GM18502 (cell line): ENCODE measurements around the gene PIGQ.
A peak's percentile ranks its signal among the peaks of the same experiment; 100 is the strongest.

Source experiments
- ATAC-seq: cut with Tn5 transposase; IDR thresholded peaks from one replicate; pipeline ENCODE4 v1.9.1; 2021; ENCODE audit warnings: mild to moderate bottlenecking; ENCODE audit not compliant: unreplicated experiment, poor library complexity

The PIGQ gene

DNA sequence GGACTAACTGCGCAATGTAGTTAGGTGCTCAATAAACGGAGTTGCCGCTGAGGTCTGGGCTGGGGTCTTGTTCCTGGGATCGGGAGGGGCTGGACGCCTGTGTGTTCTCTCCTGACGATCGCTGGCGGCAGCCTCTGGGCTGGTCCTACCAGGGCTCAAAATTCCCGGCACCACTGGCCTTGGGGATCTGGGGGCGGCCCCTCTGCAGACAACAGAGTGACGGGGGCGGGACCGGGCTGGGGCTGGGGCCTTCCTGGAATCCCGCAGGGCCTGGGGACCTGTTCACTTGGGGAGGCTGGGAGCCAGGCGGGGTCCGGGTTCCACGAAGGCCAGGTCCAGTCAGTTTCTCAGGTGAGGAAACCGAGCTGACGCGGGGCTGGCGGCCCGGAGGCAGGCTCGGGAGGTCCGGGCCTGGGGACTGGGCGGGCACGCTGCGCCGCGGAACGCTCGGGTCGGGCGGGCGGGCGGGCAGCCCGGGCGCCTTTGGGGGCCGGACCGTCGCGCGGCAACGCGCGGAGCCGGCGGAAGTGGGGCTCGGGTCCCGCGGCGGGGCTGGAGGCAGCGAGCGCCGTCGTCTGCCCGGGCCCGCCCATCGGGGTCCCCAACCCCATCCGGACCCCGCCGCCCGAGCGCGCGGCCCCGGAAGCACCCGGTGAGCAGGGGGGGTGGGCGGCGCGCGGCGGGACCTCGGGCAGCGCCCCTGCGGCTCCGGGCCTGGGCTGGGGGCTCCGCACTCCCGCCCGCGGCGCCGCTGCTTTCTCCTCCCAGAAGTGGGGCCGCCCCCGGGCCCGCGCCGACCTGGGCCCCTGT is at the start of gene PIGQ:
Gene PIGQ, plus strand, starts transcription at position 524 of the 810 bp plus-strand sequence. CDS start 4,107 bp downstream, outside the sequence.
- peak; percentile 55 for ATAC-seq

DNA sequence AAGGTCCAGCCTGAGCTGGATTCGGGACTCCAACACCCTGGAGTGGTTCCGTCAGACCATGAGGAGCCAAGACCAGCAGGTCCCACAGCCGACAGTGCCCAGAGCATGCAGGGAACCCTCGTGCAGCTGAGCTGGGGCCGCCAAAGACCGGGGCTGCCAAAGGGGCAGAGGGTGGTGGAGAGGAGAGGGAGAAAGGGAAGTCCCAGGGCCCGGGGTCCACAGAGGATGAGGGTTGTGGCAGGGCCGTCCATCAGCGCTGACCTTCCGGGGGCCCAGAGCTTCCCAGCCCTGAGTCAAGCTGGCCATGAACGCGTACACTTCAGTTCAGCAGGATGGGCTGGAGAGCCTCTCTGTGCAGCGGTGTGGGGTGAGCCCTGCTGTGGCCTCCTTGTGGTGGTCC is 48.9 kb upstream of the PIGQ start:
- no peak for ATAC-seq

DNA sequence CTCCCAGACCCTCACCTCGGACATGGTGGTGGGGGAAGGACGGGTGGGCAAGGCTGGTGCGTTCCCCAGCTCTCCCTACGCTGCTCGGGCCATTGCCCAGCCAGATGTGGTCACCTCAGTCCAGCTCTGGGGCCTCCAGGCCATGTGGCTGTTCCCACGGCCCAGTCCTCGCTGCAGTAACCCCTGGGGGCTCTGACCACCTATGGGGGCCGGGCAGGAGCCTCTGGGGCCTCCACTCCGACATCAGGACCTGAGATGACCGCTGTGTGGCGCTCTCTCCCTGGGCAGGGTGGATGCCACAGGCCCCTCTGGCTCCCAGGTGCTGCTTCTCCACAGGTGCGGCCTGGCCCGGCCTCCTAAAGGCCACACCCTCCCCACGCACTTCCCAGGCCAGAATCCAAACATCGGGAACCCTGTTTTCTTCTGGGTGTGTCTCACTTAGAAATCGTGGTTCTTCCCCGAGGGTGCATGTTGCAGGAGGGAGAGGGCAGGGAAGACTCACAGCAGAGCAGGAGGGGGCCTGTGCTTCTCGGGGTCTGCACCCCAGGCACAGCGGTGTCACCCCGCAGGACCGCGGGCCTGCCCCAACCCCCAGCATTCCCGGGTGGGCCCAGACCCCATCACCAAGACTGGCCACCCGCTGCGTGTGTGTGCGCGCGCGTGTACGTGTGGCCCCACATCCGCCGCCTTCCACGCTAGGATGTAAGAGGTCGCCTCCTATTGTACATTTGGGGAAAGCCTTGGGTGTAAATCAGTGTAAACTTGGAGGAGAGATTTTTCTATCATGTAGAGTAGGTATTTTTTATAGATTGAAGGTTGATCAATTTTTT is 48.2 kb upstream of the PIGQ start:
- ATAC-seq, result no peak

DNA sequence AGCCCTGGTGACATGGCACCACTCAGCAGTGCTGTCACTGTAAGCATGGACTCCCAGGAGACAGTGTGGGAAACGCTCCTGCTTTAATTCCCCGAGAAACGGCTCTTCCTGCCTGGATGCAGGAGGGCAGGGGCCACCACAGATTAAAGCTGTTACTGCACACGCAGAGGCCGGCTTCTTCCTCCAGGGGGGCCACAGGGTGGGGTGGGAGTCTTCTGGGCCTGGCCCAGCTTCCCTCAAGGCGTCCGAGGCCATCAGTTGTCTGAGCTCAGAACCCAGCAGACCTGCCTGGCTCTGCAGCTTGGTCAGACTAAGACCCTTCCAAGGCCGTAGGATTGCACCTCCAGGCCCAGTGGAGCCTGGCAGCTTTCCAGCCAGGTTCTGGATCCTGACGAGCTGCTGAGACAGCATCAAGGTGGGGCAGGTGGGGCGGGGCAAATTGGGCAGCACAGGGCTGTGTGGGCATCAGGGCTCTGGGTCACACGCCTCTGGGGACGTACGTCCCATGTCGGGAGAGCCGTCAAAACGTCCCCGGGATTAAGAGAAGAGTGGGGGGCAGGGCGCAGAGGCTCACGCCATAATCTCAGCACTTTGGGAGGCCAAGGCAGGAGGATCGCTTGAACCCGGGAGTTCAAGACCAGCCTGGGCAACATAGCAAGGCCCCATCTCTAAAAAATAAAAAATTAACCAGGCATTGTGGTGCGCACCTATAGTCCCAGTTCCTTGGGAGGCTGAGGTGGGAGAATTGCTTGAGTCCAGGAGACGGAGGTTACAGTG is 47.3 kb upstream of the PIGQ start:
- ATAC-seq, result no peak

DNA sequence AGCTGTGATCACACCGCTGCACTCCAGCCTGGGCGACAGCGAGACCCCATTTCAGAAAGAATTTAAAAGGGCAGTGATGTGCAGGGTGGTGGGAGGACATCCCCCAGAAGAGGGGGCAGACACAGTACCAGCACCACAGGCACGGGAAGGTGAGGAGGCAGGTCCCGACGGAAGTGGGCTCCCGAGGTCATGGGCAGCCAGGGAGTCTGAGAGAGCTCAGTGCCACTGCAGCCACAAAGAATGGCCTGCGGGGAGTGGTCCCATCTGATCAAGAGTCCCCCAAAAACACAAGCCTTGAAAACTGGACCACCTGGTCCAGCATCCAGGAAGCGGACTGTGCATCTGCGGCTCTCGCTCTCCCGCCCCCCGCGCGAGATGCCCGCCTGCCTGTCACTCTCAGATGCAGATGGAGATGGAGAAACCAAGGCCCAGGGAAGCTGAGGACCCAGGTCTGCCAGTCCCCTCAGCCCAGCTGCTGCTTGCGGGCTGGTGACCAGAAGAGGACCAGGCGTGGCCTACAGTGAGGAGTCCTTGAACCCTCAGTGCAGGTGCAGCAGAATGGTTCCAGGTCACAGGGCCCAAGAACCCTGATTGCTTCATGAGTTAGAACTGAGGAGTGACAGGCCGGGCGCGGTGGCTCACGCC is 46.5 kb upstream of the PIGQ start:
- no peak for ATAC-seq

DNA sequence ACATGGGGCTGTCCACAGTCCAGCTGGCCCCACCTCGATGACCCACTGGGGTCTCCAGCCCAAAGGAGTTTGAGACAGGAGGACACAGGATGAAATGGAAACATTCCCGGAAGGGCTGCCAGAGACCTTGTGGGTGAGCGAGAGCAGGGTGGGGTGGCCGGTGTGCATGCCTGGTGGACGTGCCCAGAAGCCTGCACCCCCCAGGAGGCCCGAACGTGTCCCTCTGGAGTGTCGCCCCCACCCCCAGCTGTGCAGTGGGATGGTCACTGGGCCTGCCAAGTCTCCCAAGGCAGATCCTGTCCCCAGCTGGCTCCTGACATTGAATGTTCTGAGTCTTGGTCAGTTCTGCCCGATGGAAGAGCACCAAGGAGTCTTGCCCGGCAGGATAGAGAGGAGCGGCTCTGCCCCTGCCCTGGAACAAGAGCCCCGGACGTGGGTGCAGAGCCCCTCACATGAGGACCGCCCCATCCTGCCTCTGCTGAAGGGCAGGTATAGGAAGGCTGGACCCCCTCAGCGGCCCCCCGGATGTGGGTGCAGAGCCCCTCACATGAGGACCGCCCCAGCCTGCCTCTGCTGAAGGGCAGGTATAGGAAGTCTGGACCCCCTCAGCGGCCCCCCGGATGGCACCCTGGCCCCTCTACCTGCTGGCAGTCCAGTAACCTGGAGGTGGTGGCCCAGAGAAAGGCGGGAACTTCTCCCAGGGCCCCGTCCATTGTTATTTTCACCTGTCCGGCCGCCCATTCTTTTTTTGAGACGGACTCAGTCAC is 45.3 kb upstream of the PIGQ start:
- no peak for ATAC-seq

DNA sequence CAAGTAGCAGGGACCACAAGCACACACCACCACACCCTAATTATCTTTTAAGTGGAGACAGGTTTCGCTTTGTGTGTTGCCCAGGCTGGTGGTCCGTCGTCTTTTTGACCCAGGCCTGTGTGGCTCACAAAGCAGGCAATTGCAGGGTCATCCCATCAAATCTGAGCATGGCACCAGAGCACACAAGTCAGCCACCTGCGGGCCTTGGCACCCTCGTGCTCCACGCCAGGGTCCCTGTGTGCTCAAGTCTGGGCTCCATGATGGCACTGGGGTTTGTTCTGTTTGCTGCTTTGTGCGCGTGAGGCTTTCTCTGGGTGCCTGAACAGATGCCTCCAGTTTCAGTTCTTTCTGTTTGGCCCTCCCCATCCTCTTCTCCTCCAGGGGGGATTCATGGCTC is 44.6 kb upstream of the PIGQ start:
- no peak for ATAC-seq

DNA sequence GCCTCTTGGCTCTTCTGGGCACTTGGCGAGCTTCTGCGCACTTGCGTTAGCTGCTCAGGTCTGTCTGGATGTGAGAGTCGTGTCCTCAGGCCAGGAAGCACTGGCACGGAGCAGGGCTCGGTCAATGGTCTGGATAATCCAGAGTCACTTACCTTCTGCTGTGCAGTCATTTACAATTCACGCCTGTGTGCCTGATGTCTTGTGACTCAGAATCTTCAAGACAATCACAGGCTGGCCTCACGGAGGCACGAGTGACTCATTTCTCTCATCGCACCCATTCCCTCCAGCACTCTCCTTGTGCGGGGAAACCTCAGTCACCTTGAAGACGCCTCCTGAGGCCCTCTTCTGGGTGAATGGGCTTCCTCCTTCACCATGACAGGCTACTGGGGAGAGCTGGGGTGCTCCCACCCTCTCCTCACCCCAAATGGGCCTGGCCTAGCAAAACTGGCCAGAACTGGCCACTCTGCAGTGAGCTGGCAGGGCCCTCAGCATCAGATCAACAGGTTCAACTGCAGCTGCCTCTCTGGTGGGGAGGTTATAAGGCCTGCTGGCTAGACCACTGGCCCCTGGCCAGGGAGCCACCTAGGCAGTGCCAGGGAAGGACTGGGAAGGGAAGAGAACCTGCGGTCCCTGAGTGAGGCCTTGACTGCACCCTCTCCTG is 44.1 kb upstream of the PIGQ start:
- no peak for ATAC-seq

DNA sequence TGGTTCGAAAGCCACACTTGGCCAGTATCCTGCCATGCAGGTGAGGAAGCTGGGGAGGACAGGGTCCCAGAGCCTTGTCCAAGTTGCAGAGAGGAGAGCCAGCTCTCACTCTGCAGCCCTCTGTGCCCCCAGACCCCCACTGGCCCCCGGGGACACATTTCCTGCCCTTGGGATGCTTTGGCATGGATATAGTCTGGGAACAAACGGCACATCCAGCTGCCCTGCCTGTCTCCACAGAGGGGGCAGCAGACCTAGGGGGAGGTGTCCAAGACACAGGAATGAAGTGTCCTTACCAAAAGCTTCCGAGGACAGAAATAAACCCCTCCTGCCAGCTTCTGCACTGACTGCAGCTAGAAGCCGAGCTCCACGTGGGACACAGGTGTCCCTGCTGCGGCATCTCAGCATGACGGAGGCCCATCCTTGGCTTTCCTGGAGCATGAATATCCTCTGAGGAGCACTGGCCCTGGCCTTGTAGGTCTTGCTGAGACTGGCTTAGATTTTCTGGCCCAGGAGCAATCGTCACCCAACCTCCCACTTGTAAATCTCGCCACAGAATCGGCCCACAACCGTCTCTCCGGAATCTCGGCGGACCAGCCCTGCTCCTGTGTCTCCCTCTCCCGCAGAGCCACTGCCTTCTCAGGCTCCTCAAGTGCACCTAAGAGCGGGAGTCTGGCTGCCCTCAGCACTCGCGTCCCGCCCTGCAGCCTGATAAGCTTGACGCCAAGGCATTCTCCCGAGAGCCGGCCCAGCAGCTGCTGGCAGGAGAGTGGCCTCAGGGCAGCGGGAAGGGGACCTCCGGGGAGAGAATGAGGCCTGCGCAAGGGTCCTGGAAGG is 43.4 kb upstream of the PIGQ start:
- ATAC-seq, result no peak

DNA sequence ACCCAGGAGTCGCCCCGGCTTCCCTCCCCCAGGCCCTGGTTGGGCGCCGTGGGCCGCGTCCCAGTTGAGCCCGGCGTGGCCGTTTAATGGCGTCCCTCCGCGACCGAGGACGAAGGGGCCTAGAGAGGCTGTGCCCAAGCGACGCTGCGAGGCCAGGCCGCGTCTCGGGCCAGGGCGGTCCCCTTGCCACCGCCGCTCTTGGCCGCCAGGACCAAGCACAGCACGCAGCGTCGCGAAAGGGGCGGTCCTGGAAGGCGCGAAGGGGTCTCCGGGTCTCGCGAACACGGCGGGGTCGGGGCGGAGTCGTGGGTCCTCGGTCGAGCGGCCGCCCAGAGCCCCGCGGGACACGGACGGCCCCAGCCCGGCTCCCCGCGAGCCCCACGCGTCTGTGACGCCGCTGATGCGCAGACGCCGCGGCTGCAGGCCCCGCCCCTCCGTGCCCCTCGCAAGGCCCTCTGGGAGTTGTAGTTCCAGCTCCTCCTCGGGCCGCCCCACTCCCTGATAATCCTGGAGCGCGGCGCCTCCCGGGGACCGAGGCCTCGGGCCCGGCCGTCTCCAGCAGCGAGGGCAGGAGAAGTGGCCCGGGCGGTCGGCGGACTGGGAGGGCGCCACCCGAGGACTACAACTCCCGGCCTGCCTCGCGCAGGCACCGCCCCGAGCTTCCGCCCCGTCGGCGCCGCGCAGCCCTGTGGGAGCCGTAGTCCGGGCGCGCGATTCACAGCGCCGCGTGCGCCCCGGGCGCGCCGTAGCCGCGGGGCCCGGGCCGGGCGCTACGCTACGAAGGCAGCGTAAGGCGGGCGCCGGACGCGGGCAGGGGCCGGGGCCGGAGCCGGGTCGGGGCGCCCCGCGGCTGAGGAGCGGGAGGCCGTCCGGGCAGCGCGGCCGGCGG is 42.5 kb upstream of the PIGQ start, which contains the start of gene CAPN15:
Gene CAPN15, plus strand, starts transcription at position 698 of the 889 bp plus-strand sequence. CDS start 19,127 bp downstream, outside the sequence.
- ATAC-seq, result peak; percentile 70

DNA sequence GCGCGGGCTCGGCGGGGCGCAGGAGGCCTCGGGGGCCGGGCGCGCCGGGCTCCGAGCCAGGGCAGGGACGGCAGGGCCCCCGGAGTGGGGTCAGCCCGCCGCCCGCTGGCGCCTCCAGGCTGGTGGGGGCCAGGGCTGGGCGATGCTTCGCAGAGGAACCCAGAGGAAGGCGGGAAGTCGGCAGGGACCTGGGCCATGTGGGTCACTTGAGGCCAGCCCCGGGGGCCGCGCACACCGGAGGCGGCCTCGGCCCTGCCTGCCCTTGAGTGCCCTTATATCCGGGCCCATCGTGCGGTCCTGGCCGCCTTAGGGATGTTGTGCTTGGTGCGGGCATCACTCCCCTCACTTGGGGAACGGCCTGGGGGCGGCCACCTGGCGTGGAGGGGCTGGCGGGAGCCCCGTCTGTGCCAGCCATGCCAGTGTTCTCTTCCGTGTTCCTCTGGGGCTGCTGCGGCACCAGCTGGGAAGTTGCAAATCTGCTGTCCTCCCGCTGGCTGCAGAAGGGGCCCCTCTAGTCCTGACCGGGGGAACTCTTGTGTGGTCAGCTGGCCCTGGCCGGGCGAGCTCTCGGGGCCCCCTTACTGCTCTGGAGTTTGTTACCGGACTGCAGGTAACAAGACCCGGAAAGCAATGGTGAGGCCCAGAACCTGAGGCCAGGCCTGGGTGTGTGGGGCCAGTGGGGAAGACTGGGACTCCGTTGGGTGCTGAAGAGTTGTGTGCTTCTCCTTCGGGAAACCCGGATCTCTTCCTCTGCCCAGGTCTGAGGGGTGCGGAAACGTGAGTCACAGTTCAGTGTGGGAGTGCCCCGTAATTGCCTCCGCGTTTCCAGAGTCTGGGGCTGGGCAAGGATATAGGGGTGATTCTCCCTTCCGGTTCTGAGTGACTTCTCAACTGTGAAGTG is 41.4 kb upstream of the PIGQ start:
- peak; percentile 11 for ATAC-seq

DNA sequence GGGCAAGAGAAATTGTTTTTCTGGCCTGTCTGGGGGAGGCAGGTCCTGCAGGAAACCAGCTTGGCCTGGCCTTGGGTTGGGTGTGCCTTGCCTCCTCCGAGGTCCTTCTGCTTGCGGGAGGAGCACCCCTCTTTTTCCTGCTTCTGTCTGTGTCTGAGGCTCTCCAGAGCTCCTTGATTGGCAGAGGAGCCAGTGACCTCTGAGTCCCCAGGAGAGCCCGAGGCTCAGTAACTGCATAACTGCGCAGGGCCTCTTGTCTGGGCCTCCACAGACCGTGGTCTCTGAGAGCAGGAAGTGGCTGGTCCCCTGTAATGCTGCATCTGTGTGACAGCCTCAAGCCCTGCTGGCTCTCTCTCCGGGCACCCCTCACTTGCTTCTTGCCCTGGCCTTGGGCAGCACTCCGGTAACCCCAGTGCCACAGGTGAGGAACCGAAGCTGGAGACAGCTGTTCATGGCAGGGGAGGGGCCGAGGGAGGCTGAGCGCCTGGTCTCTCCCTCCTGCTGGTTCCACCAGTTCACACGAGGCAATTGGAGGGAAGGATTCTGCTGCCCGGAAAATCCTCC is 40.7 kb upstream of the PIGQ start:
- ATAC-seq, result no peak

DNA sequence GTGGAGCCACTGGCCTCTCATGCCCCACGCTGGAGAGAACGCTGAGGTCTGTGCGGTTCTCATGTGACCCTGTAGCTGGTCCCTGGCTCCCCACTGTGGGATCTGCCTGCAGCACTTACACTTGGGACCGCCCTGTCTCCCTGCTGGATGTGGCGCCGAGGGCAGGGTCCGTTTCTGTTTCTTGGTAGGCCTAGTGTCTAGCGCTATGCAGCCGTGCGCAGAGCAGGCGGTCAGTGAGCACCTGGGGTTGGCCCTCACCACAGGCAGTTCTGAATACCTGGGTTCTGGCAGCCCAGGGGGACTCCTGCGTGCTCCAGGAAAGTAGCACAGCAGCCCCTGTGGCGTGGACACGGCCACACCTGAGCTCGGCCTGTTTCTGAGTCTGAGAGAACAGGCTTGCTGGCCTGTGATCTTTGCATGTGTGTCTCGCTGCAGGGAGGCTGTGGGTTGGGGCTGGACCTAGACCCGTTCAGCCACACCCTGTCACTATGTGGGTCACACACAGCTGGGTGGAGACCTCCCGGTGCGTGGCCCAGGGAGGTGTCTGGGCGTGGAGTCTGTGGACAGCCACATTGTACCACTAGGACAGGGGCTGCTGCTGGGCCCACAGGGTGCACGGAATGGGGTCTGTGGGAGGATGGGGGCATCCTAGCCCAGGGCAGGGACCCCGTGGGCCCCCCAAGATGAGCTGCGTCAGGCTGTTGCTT is 39.5 kb upstream of the PIGQ start:
- ATAC-seq, result no peak

DNA sequence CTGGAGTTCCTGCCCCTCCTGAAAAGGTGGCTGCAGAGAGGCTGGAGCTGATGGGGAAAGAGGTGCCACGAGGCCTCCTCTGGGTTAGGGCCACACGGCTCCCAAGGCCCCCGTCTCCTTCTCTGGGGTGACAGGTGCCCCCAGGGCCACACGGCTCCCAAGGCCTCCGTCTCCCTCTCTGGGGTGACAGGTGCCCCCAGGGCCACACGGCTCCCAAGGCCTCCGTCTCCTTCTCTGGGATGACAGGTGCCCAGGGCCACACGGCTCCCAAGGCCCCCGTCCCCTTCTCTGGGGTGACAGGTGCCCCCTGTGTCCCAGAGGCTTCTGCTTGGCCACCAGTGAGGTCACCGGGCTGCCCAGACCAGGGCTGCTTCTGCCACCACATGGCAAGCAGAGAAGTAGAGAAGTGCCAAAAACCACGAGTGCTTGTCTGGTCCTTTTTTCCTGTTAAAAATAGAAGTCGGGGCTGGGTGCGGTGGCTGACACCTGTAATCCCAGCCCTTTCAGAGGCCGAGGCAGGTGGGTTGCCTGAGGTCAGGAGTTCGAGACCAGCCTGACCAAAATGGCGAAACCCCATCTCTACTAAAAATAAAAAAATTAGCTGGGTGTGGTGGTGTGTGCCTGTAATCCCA is 38.2 kb upstream of the PIGQ start:
- no peak for ATAC-seq
